Measurements from ENCODE around the gene C1orf159. TPM values are rescaled to one million over a fixed set of nuclear protein-coding genes. Genes with fewer than 3 reads are reported as not detected.

C1orf159 gene
- total and polyA plus RNA-seq, 9 of the 15 experiments (the other 6 are each of a cell fraction or from before 2014, with no cell fraction given): 0.28 to 54.9 (median 10.6) TPM

DNA sequence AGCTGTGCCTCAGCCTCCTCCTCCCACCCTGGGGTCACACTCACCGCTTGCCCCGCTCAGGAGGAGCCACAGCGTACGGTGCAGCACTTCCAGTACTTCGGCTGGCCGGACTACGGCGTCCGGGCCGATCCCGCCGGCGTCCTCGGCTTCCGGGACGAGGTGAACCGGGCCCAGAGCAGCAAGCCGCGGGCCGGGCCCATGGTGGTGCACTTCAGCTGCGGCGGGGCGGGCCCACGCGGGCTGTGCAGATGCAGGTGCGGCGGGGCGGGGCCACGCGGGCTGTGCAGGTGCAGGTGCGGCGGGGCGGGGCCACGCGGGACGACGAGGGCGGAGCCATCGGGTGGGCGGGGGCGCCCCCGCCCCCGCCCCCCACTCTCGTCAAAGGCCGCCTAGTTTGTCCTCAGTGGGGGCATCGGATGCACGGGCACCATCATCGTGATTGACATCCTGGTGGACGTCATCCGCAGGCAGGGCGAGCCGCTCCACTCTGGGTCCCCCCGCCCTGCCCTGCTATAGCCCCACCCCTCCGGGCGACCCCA is 47.3 kb downstream of the C1orf159 start (continued):
- no peak for TF ChIP-seq ZNF280B (CRISPR knock-in tag; IDR thresholded peaks at IDR 0.05)
- TF ChIP-seq, protein P1, sequence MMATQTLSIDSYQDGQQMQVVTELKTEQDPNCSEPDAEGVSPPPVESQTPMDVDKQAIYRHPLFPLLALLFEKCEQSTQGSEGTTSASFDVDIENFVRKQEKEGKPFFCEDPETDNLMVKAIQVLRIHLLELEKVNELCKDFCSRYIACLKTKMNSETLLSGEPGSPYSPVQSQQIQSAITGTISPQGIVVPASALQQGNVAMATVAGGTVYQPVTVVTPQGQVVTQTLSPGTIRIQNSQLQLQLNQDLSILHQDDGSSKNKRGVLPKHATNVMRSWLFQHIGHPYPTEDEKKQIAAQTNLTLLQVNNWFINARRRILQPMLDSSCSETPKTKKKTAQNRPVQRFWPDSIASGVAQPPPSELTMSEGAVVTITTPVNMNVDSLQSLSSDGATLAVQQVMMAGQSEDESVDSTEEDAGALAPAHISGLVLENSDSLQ (IDR thresholded peaks at IDR 0.05): peak; percentile 43; the same call in 1 of the 2 replicates
- 0 out of 2 replicates have a peak, but pooled peaks have one; percentile 59 for TF ChIP-seq RERE (CRISPR knock-in tag; IDR thresholded peaks at IDR 0.05; ENCODE audit: borderline replicate concordance)
